Left ventricle myocardium inferior (tissue), 1 donor: ENCODE results near the gene TMEM170B. TPM values are rescaled to one million over a fixed set of nuclear protein-coding genes. Genes with fewer than 3 reads are reported as not detected.
"Not testable (repeated sequence)": the region's sequence is repeated elsewhere in the genome, so short reads cannot be mapped to it uniquely, and the experiment has no call there.

Source experiments
- DNase-seq: peaks from one replicate; pipeline ENCODE4 v3.0.0-alpha.2; 2020
- H3K27ac ChIP-seq: fragments of 200-600 bp; replicated peaks from 2 replicates; pipeline ENCODE4 v1.8.0; 2021
- H3K27me3 ChIP-seq: fragments of 200-600 bp; 2 replicates; pipeline ENCODE4 v1.8.0; 2021; ENCODE audit warnings: low read depth
- H3K36me3 ChIP-seq: fragments of 200-600 bp; 2 replicates; pipeline ENCODE4 v1.8.0; 2021
- H3K4me1 ChIP-seq: fragments of 200-600 bp; 2 replicates; pipeline ENCODE4 v1.8.0; 2021
- H3K4me3 ChIP-seq: fragments of 200-600 bp; 2 replicates; pipeline ENCODE4 v1.8.0; 2021; ENCODE audit warnings: mild to moderate bottlenecking, moderate library complexity
- H3K9me3 ChIP-seq: fragments of 200-600 bp; replicated peaks from 2 replicates; pipeline ENCODE4 v1.8.0; 2021
- intact Hi-C: fragments of 100-400 bp; cut with micrococcal nuclease; formaldehyde crosslinking; loops from one replicate; pipeline ENCODE4 v1.11.0; 2022
- total RNA-seq: library from RNA; stranded (reverse); fragmentation: NEBNext Ultra II Directional; extraction: Animal tissue kit (Norgen Biotek cat#: 25700); gene quantifications from one replicate; pipeline ENCODE4 v1.2.1, GENCODE V29; 2021
- TF ChIP-seq, protein P1 (sequence below): fragments of 200-600 bp; IDR thresholded peaks from 2 replicates; pipeline ENCODE4 v1.8.0; 2021; ENCODE audit warnings: antibody characterized with exemption, mild to moderate bottlenecking, borderline replicate concordance
- donor health status: DM: no; HTN: yes; CAD: no; lungs with severe emphysema.

Gene TMEM170B
- total RNA-seq, 1 donor from 2014 or later = 4.4 TPM

GRCh38 chr6:11542863-11543262, 5.3 kb downstream of the TMEM170B start:
- H3K27ac ChIP-seq = no peak overlapping the region
- H3K27me3 ChIP-seq = no peaks in the 10 kb centered on the region
- no peaks in the 10 kb centered on the region for H3K9me3 ChIP-seq
- TF ChIP-seq, protein P1, sequence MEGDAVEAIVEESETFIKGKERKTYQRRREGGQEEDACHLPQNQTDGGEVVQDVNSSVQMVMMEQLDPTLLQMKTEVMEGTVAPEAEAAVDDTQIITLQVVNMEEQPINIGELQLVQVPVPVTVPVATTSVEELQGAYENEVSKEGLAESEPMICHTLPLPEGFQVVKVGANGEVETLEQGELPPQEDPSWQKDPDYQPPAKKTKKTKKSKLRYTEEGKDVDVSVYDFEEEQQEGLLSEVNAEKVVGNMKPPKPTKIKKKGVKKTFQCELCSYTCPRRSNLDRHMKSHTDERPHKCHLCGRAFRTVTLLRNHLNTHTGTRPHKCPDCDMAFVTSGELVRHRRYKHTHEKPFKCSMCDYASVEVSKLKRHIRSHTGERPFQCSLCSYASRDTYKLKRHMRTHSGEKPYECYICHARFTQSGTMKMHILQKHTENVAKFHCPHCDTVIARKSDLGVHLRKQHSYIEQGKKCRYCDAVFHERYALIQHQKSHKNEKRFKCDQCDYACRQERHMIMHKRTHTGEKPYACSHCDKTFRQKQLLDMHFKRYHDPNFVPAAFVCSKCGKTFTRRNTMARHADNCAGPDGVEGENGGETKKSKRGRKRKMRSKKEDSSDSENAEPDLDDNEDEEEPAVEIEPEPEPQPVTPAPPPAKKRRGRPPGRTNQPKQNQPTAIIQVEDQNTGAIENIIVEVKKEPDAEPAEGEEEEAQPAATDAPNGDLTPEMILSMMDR = no peak
- no peak for DNase-seq
- no peak overlapping the region for H3K4me3 ChIP-seq
- H3K36me3 ChIP-seq = no peaks in the 10 kb centered on the region
- intact Hi-C loops = no loop called here
- H3K4me1 ChIP-seq = peaks cover 11% of the 10 kb centered on the region

DNA sequence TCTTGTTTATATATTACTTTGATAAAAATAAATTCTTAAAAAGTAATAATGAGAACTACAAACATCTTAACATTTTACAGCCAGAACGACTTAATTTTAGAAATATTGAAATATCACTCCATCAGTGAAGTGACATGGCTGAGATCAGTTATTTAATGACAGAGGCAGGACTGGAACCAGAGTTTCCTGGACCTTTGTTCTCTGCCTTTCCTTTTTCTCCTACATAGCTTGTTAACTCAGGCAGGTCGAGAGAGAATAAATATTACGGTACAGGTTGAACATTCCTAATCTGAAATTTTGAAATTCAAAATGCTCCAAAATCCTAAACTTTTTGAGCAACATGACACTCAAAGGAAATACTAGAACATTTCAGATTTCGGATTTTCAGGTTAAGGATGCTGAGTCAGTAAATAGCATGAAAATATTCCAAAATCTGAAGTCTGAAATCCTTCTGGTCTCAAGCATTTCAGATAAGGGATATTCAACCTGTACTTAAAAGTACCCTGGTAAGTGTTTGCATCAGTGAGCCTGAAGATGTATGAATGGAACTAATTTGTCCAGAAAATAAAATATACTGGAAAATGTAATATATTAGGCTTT, 6.5 kb downstream of the TMEM170B start:
- Histone ChIP-seq H3K27me3 (no peaks in the 10 kb centered on the region), H3K4me1 (peaks cover 1% of the 10 kb centered on the region), H3K4me3 (no peak overlapping the region), H3K36me3 (no peaks in the 10 kb centered on the region), H3K27ac (no peak overlapping the region), H3K9me3 (no peaks in the 10 kb centered on the region)
- intact Hi-C loops = no loop called here
- TF ChIP-seq, protein P1 = no peak
- no peak for DNase-seq

GRCh38 chr6:11547846-11548245, 10.3 kb downstream of the TMEM170B start:
- H3K4me1 ChIP-seq, H3K4me3 ChIP-seq, H3K27ac ChIP-seq, H3K36me3 ChIP-seq, H3K9me3 ChIP-seq, H3K27me3 ChIP-seq, intact Hi-C loops, DNase-seq: not testable (repeated sequence)

- H3K4me3 ChIP-seq, H3K36me3 ChIP-seq, H3K4me1 ChIP-seq, DNase-seq, H3K27me3 ChIP-seq, H3K9me3 ChIP-seq, H3K27ac ChIP-seq, intact Hi-C loops: not testable (repeated sequence)
These were observed 11.0 kb downstream of the TMEM170B start for GRCh38 chr6:11548578-11548977.

DNA sequence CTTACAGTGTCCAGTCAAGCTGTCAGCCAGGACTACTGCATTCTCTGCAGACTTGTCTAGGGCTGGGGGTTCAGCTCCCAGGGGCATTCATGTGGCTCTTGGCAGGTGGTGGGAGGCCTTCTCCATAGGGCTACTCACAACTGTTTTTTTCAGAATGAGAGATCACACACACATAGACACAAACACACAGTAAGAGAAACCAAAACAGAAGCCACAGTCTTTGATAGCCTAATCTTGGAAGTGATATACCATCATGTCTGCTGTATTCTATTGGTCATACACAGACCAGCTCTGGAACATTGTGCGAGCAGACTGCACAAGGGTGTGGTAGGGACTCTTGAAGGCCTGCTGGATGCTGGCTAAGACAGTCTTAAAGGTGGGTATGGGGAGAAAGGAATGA, 13.5 kb downstream of the TMEM170B start:
- Histone ChIP-seq H3K27ac (no peak overlapping the region), H3K4me1 (no peaks in the 10 kb centered on the region), H3K27me3 (no peaks in the 10 kb centered on the region), H3K9me3 (no peaks in the 10 kb centered on the region), H3K4me3 (no peak overlapping the region), H3K36me3 (no peaks in the 10 kb centered on the region)
- intact Hi-C loops = no loop called here
- TF ChIP-seq, protein P1 = no peak
- DNase-seq = no peak

DNA sequence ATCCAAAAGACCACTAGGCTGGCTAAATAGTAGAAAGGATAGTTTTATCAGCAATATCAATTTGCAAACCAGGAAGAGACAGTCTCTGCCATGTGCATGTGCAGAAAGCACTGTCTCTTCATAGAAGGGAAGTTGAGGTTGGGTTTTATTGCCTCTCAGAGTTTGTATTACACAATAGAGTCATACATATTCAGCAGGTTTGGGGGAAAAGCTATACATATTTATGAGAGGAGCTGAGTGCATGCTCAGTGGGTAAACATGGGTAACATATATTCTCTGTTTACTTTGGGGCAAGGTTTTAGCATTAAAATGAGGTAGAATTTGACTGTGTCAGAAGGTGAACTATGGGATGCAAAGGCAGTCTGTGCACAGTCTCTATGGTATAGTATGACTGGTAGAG, 14.9 kb downstream of the TMEM170B start:
- no peaks in the 10 kb centered on the region for H3K9me3 ChIP-seq
- DNase-seq = no peak
- TF ChIP-seq, protein P1 = no peak
- H3K36me3 ChIP-seq = no peaks in the 10 kb centered on the region
- no peak overlapping the region for H3K4me3 ChIP-seq
- no peaks in the 10 kb centered on the region for H3K4me1 ChIP-seq
- H3K27me3 ChIP-seq = no peaks in the 10 kb centered on the region
- H3K27ac ChIP-seq = no peak overlapping the region
- intact Hi-C loops = no loop called here
